ENCODE measurements around the gene PRKG2. TPM values are rescaled to one million over a fixed set of nuclear protein-coding genes. Genes with fewer than 3 reads are reported as not detected.
"Not testable (repeated sequence)": the region's sequence is repeated elsewhere in the genome, so short reads cannot be mapped to it uniquely, and the experiment has no call there.

The PRKG2 gene
- total and polyA plus RNA-seq, 8 donors, result 0.59 to 4.9 (median 0.90) TPM

DNA sequence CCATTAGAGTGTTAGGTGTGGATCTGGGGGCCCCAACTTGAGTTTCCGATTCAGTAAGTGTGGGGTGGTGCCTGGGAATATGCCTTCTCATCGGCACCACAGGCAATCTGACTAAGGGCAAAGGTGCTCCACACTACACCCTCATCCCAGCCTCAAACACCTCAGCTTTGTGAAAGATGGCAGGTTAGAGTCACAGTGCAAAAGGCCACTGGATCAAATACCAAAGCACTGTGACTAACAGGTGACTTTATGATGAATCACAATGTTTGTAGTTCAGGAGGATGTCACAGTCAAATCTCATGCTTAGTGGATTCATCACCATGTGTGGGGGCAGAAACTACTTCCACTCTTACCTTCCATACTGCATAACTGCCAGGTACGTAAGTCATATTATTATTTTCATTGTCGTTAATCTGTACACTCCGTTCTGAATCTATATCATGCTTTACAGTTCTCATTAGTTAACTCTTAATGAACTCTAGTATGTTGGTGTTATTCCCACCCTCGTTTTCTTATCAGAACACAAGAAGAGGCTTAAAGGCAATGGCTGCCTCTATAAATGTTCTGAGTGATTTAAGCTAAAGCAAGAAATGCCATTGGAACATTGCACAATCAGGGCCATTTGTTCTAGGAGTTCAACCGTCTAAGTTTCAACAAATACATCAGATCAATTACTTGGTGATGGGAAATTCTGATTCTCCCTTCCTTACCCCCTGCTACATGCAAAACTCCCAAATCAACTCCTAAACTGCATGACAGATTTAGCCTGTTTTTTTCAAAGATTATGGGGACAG is 50.2 kb downstream of the PRKG2 start:
- H3K36me3 ChIP-seq, result no peaks in the 10 kb centered on the region
- no peaks in the 10 kb centered on the region for H3K9me3 ChIP-seq
- 52 to 60% methylated on average over 7 of the region's 7 CpGs for WGBS, 2 donors
- DNase-seq (no peak), FAIRE-seq (no peak), ATAC-seq (peak in 1 of 4 donors; percentile 14)
- TF ChIP-seq, protein P1, sequence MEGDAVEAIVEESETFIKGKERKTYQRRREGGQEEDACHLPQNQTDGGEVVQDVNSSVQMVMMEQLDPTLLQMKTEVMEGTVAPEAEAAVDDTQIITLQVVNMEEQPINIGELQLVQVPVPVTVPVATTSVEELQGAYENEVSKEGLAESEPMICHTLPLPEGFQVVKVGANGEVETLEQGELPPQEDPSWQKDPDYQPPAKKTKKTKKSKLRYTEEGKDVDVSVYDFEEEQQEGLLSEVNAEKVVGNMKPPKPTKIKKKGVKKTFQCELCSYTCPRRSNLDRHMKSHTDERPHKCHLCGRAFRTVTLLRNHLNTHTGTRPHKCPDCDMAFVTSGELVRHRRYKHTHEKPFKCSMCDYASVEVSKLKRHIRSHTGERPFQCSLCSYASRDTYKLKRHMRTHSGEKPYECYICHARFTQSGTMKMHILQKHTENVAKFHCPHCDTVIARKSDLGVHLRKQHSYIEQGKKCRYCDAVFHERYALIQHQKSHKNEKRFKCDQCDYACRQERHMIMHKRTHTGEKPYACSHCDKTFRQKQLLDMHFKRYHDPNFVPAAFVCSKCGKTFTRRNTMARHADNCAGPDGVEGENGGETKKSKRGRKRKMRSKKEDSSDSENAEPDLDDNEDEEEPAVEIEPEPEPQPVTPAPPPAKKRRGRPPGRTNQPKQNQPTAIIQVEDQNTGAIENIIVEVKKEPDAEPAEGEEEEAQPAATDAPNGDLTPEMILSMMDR (IDR thresholded peaks at IDR 0.05), result no peak
- H3K27ac ChIP-seq, result no peak overlapping the region
- H3K4me3 ChIP-seq, result no peak overlapping the region
- intact Hi-C loops (cut with DNase I), result no loop called here
- no peaks in the 10 kb centered on the region for H3K27me3 ChIP-seq
- no peaks in the 10 kb centered on the region for H3K4me1 ChIP-seq

DNA sequence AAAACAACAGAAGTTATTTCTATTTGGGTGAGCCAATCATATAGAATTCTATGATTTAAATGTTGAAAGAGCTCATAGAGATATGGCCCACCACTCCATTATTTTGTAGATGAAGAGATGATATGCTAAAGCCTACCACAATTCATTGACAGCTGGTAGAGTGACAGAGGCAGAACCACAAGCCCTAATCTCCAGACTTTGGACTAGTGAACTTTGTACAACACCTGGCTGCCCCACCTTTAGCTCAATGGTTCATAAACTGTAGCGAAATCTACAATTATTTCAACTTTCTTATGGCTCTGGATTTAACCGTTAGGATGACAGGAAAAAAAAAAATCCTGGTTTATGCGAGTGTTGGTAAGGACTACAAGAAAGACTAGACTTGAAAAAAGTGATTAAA is 50.9 kb downstream of the PRKG2 start:
- TF ChIP-seq, protein P1 (IDR thresholded peaks at IDR 0.05), result no peak
- DNase-seq (no peak), FAIRE-seq (no peak), ATAC-seq (no peak)
- WGBS, 2 donors, result 68 to 86% methylated on average over 3 of the region's 3 CpGs
- Histone ChIP-seq H3K27me3 (no peaks in the 10 kb centered on the region), H3K4me3 (no peak overlapping the region), H3K27ac (no peak overlapping the region), H3K4me1 (no peaks in the 10 kb centered on the region), H3K36me3 (no peaks in the 10 kb centered on the region), H3K9me3 (no peaks in the 10 kb centered on the region)
- intact Hi-C loops (cut with DNase I), result no loop called here

DNA sequence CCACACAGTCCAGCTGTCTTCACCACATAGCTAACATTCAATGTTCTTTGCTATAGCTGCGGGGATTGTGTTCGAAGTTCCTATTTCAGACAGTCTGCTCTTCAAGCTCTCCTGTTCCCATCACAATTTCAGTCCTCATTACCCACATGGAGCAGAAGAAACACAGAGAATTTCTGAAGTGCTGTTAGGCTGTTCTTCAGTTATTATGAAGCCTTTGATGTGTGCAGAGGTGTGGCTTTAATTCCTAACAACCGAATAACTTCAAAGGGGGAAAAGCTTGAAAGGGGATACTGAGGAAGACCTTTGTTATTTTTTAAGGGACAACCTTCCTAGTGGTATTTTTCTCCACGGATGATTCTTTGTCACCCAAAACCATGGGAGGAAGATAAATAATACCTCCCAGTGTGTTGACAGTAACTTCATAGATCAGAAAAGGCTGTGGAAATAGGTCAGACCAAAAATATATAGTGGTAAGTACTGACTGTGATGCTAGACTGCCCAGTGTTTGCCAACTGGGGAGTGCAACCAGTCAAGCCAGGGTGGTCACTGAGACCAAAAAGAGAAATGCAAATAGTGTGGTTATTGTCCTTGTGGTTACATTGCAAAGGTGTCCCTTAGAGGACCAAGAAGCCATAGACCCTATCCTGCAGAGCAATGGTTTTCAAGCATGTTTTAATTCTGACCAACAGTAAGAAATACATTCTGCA is 52.1 kb downstream of the PRKG2 start:
- no peak overlapping the region for H3K27ac ChIP-seq
- no peaks in the 10 kb centered on the region for H3K4me1 ChIP-seq
- intact Hi-C loops (cut with DNase I), result no loop called here
- H3K9me3 ChIP-seq, result no peaks in the 10 kb centered on the region
- no peak for ATAC-seq
- FAIRE-seq, result no peak
- H3K36me3 ChIP-seq, result no peaks in the 10 kb centered on the region
- no peaks in the 10 kb centered on the region for H3K27me3 ChIP-seq
- 56 to 58% methylated on average over 4 of the region's 4 CpGs for WGBS, 2 donors
- TF ChIP-seq, protein P1 (IDR thresholded peaks at IDR 0.05), result no peak
- no peak for DNase-seq
- no peak overlapping the region for H3K4me3 ChIP-seq

DNA sequence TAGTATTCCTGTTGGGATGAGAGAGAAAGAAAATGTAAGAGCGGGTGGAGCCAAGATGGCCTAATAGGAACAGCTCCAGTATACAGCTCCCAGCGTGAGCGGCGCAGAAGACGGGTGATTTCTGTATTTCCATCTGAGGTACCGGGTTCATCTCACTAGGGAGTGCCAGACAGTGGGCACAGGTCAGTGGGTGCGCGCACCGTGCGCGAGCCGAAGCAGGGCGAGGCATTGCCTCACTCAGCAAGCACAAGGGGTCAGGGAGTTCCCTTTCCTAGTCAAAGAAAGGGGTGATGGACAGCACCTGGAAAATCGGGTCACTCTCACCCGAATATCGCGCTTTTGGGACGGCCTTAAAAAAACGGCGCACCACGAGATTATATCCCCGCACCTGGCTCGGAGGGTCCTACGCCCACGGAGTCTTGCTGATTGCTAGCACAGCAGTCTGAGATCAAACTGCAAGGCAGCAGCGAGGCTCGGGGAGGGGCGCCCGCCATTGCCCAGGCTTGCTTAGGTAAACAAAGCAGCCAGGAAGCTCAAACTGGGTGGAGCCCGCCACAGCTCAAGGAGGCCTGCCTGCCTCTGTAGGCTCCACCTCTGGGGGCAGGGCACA is 61.2 kb downstream of the PRKG2 start:
- 48 to 56% methylated on average over 24 to 30 of the region's 30 CpGs for WGBS, 2 donors
- H3K4me1 ChIP-seq; intact Hi-C loops (cut with DNase I); H3K27me3 ChIP-seq; ATAC-seq; H3K9me3 ChIP-seq; H3K36me3 ChIP-seq; FAIRE-seq: not testable (repeated sequence)
- peak overlapping the region in 2 of 4 donors; percentile 10 to 18 for H3K4me3 ChIP-seq
- peak overlapping the region in 1 of 4 donors; percentile 59 for H3K27ac ChIP-seq
- DNase-seq, result peak in 2 of 6 donors; percentile 15 to 28

DNA sequence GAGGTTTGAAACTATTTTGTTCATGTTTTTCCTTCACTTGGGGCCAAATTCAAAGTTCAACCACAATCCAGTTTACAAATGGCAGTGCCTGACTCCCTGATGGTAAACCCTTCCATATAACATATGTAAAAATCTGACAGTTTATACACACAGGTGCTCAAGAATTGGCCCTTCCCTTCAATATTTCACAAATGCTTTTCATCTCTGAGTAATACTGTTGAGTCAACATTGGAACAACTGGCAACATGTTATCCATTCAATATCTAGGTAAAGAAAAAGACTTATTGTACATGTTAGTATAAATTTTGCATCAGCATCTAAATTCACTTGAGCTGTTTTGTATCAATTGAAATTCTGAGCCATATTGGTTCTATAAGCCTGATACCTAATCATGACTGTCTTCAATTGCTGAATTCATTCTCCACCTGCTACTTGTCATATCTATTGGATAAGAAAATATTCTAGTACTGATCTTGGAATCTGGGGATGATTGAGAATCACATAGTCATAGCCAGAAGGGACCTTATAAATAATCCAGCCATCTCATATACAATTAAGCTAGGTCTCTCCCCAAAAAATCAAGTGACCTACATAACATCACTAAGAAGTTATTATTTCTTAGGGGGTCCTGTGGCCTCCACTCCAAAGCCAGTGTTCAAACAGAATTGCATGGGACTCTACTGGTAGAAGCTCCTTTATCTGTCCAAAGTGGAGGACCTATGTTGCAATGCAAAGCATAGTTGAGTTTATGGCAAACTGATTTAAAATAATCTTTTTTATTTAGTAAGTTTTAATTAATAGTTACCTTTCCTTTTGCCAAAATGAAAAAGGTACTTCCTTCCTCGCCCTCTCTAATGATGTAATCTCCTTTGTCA is 61.9 kb downstream of the PRKG2 start:
- ATAC-seq (no peak), FAIRE-seq (no peak), DNase-seq (no peak)
- intact Hi-C loops (cut with DNase I), result no loop called here
- H3K4me1 ChIP-seq, result no peaks in the 10 kb centered on the region
- H3K4me3 ChIP-seq, result peak overlapping the region in 1 of 4 donors; percentile 18
- H3K36me3 ChIP-seq, result no peaks in the 10 kb centered on the region
- TF ChIP-seq, protein P1 (IDR thresholded peaks at IDR 0.05), result no peak
- H3K9me3 ChIP-seq, result no peaks in the 10 kb centered on the region
- no peak overlapping the region for H3K27ac ChIP-seq
- no peaks in the 10 kb centered on the region for H3K27me3 ChIP-seq
- WGBS, 2 donors, result 55 to 70% methylated on average over 1 of the region's 1 CpG

Data from pancreas (tissue), 10 donors.